Measurements from ENCODE around the gene NDUFAF5. TPM values are rescaled to one million over a fixed set of nuclear protein-coding genes. Genes with fewer than 3 reads are reported as not detected.

Gene NDUFAF5
- total RNA-seq (ENCODE audit: low replicate concordance) = 12.1 and 13.2 TPM in 2 replicates

GRCh38 chr20:13784893-13785715, at the start of gene NDUFAF5, which contains the start of gene ESF1:
Gene NDUFAF5 (plus strand): TSS chr20:13785028. CDS start chr20:13785069, 41 bp downstream.
Gene ESF1 (minus strand): TSS chr20:13784919. CDS start chr20:13783140, 1,779 bp downstream.

Other genes with a start within 250 kb of the NDUFAF5 start
- 7.8 and 8.4 TPM in 2 replicates for gene TASP1, start 146.1 kb upstream of the NDUFAF5 start, total RNA-seq (ENCODE audit: low replicate concordance)
- gene ESF1, start 109 bp upstream of the NDUFAF5 start, total RNA-seq (ENCODE audit: low replicate concordance) = 11.3 and 37.3 TPM in 2 replicates
- 0.23 TPM in 1 of 2 replicates, not detected in the other for gene SEL1L2, start 205.6 kb downstream of the NDUFAF5 start, total RNA-seq (ENCODE audit: low replicate concordance)
- gene MACROD2, start 210.5 kb downstream of the NDUFAF5 start, total RNA-seq (ENCODE audit: low replicate concordance) = 0.38 and 4.0 TPM in 2 replicates